Measurements from ENCODE around the gene PRR5. TPM values are rescaled to one million over a fixed set of nuclear protein-coding genes. Genes with fewer than 3 reads are reported as not detected.
"Not testable (repeated sequence)": the region's sequence is repeated elsewhere in the genome, so short reads cannot be mapped to it uniquely, and the experiment has no call there.

PRR5 gene
- total RNA-seq, 1 donor from 2014 or later, result 19.7 TPM

DNA sequence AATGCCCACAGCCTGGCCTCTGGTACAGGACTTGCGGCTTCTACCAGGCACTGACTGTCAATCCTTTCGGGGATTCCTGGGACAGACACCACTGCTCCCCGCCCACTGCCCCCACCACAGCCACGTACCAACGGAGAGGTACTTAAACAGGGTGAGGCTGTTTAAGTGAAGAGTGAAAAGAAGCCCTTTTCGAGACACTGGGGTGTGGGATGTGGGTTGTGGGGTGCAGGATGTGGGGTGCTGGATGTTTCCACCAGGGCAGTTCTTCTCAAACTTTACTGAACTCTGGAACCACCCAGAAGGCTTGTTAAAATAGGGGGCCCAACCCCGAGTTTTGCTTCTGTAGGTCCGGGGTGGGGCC, 34.2 kb upstream of the PRR5 start:
- peak overlapping the region; percentile 83 for H3K4me3 Mint-ChIP-seq
- H3K4me1 Mint-ChIP-seq (ENCODE audit: low read depth), result peaks cover 58% of the 10 kb centered on the region
- peaks cover 14% of the 10 kb centered on the region for H3K27me3 Mint-ChIP-seq (ENCODE audit: insufficient read depth)
- peaks cover 2% of the 10 kb centered on the region for H3K36me3 Mint-ChIP-seq (ENCODE audit: low read depth)
- H3K27ac Mint-ChIP-seq, result peak overlapping the region; percentile 85
- H3K9me3 Mint-ChIP-seq, result no peaks in the 10 kb centered on the region
- DNase-seq (ENCODE audit: low spot score), result peak; percentile 75
- intact Hi-C loops (cut with micrococcal nuclease), result loop anchor here (1.0 kb wide), 2 partner anchors 17 to 34 kb away; partner anchors contain the start of gene PRR5

DNA sequence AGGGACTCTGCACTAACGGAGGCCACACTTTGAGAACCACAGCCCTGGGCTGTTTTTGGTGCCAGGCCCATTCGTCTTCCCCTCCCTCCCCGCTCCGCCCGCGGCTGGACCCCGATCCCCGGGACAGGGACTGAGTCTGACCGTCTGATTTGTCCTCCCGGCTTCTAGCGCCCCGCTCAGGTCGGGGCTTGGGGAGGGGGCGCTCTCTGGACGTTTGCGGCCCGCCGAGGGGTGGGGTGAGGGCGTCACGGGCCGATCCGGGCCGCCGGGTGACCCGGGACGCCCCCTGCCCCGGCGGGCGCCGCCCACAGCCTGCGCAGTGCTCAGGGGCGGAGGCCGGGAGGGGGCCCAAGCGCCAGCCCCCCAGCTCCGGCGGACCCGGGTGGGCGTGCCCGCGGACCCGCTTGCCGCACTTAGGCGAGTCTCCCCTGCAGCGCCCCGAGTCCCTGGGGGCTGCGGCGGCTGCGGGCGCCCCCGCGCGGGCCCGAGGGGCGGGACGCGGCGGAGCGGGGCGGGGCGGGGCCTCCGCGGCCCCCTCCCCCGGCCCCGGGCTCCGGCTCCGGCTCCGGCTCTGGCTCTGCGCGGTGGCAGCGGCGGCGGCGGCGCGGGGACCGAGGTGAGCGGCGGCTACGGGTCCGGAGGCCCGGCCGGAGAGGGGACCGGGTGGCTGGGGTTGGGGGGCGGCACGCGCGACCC, 33.7 kb upstream of the PRR5 start:
- H3K4me3 Mint-ChIP-seq, result peak overlapping the region; percentile 83
- peak overlapping the region; percentile 85 for H3K27ac Mint-ChIP-seq
- H3K9me3 Mint-ChIP-seq, result no peaks in the 10 kb centered on the region
- peaks cover 16% of the 10 kb centered on the region for H3K27me3 Mint-ChIP-seq (ENCODE audit: insufficient read depth)
- intact Hi-C loops (cut with micrococcal nuclease), result loop anchor here (1.0 kb wide), 2 partner anchors 17 to 34 kb away; partner anchors contain the start of gene PRR5
- H3K4me1 Mint-ChIP-seq (ENCODE audit: low read depth), result peaks cover 57% of the 10 kb centered on the region
- H3K36me3 Mint-ChIP-seq (ENCODE audit: low read depth), result peaks cover 2% of the 10 kb centered on the region
- peak; percentile 41 for DNase-seq (ENCODE audit: low spot score)

DNA sequence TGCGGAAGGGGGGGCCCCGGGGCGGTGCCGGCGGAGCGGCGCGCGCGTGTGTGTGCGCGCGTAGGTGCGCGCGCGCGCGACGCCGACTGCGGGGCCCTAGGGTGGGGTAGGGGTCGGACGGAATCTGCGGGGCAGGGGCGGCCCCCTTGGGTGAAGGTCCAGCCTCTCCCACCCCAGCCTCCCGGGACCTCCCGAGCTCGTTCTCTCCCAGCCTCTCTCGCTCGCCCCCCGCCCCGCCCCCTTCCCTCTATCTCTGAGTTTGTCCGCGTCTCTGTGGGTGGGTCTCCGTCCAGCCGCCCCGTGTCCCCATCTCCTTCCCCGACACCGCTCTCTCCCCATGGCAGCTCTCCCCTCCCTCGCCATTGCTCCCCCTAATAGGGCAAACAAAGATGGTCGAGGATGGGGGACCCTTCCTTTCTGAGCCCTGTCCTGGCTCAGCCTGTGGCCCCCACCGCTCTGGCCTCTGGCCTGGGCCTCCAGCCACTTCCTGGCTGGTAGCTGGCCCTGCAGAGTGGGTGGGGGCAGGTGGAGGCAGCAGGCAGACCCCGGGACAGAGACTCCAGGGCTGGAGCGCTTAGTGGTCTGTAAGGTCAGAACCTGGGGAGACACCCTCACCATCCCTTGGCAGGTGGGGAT, 33.0 kb upstream of the PRR5 start:
- intact Hi-C loops (cut with micrococcal nuclease), result loop anchor here (1.0 kb wide), 2 partner anchors 16 to 33 kb away; partner anchors contain the start of gene PRR5
- no peak for DNase-seq (ENCODE audit: low spot score)
- peaks cover 2% of the 10 kb centered on the region for H3K36me3 Mint-ChIP-seq (ENCODE audit: low read depth)
- peak overlapping the region; percentile 78 for H3K4me3 Mint-ChIP-seq
- peak overlapping the region; percentile 44 for H3K27ac Mint-ChIP-seq
- peaks cover 18% of the 10 kb centered on the region for H3K27me3 Mint-ChIP-seq (ENCODE audit: insufficient read depth)
- H3K9me3 Mint-ChIP-seq, result no peaks in the 10 kb centered on the region
- peaks cover 51% of the 10 kb centered on the region for H3K4me1 Mint-ChIP-seq (ENCODE audit: low read depth)

DNA sequence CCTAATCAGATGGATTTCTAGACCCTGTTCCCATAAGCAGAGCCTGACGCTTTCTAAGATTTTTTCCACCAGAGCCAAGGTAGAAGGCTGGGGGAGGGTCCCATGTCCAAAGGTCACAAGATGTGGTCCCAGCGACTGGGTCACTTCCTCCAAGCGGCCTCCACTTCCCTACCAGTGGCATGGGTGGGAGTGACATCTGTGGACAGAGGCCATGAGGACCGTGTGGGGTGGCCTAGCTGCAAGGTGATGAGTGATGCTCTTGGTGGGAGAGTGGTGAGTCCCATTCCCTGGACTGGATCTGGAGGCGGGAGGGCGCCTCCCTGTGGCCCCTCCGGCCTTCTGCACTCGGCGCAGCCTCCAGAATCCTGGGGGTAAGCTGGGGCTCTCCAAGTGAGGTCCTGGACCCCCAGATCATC, 32.4 kb upstream of the PRR5 start:
- Mint-ChIP-seq H3K4me3 (peak overlapping the region; percentile 78), H3K27ac (no peak overlapping the region), H3K4me1 (ENCODE audit: low read depth) (peaks cover 45% of the 10 kb centered on the region), H3K9me3 (no peaks in the 10 kb centered on the region), H3K36me3 (ENCODE audit: low read depth) (peaks cover 2% of the 10 kb centered on the region), H3K27me3 (ENCODE audit: insufficient read depth) (peaks cover 18% of the 10 kb centered on the region)
- DNase-seq (ENCODE audit: low spot score), result no peak
- intact Hi-C loops (cut with micrococcal nuclease), result no loop called here

DNA sequence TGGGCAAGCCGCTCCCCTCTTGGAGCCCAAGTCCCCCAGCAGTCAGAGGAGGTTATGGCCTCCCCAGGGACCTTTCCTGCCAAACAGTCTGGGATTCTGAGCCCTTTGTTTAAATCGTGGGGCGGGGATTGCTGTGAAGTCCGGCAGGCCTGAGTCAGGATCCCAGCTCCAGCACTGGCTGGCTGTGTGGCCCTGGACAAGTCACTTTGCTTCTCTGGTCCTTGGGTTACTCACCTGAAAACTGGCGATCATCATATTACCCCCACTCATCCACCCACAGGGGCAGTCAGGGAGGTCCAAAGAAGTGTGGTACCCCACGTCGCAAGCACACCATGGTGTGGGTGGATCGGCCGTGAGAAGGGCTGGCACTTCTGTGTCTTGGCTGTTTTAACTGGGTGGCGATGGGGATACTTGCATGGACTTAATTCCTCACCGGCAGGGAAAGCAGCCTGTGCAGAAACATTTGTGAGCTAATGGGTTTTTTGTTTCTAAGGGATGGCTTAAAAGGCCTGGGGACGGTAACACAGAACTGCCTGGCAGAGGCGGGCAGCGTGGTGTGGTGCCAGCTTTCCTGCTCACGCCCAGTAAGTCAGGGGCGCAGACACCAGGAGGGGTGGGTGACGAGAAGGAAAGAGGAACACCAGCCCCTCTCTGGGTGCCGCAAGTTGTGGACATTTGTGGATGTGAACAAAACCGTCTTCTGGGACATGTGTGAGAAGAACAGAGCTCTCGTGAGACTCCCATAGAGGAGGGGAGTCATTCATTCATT, 31.6 kb upstream of the PRR5 start:
- DNase-seq (ENCODE audit: low spot score), result no peak
- Mint-ChIP-seq H3K4me1 (ENCODE audit: low read depth) (peaks cover 38% of the 10 kb centered on the region), H3K9me3 (no peaks in the 10 kb centered on the region), H3K36me3 (ENCODE audit: low read depth) (peaks cover 2% of the 10 kb centered on the region), H3K4me3 (peak overlapping the region; percentile 42), H3K27ac (no peak overlapping the region), H3K27me3 (ENCODE audit: insufficient read depth) (peaks cover 18% of the 10 kb centered on the region)
- intact Hi-C loops (cut with micrococcal nuclease), result no loop called here

DNA sequence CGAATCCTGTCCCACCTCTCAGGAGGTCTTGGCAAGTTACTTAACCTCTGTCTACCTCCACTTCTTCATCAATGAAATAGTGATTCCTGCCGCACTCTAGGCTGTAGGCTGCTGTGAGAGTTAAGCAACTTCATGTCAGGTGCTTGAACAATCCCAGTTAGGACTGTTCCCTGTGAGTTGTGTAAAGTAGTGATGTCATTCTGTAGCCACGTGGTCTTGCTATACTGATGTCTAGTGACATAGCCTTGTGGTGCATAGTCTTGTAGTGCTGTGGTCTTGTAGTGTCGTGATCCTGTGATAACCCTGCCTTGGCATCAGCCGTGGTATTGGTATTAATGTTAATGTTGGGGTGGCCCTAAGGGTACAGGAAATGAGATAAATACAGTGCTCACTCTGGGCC, 30.3 kb upstream of the PRR5 start:
- H3K4me1 Mint-ChIP-seq (ENCODE audit: low read depth), result peaks cover 25% of the 10 kb centered on the region
- no peak for DNase-seq (ENCODE audit: low spot score)
- H3K36me3 Mint-ChIP-seq (ENCODE audit: low read depth), result peaks cover 2% of the 10 kb centered on the region
- intact Hi-C loops (cut with micrococcal nuclease), result no loop called here
- no peaks in the 10 kb centered on the region for H3K9me3 Mint-ChIP-seq
- H3K27me3 Mint-ChIP-seq (ENCODE audit: insufficient read depth), result peaks cover 20% of the 10 kb centered on the region
- no peak overlapping the region for H3K27ac Mint-ChIP-seq
- H3K4me3 Mint-ChIP-seq, result no peak overlapping the region

DNA sequence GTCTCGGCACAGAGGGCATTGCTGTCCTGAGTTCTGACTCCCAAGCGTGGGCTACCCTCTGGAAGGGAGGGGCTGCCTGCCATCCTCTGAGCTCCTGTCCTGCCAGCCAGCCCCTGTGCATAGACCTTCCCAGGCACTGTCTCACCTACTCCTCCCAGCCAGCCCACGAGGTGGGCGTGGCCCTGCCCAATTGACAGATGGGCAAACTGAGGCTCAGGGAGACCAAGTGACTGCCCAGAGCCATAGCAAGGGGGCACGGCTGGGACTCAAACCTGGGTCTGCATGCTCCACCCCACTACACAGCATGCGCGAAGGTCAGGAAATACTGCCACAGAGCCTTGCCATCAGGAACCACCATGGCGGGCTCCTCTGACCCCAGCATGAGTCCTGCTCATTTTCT, 29.4 kb upstream of the PRR5 start:
- intact Hi-C loops (cut with micrococcal nuclease), result no loop called here
- Mint-ChIP-seq H3K36me3 (ENCODE audit: low read depth) (peaks cover 2% of the 10 kb centered on the region), H3K4me3 (no peak overlapping the region), H3K27me3 (ENCODE audit: insufficient read depth) (peaks cover 21% of the 10 kb centered on the region), H3K9me3 (no peaks in the 10 kb centered on the region), H3K27ac (no peak overlapping the region), H3K4me1 (ENCODE audit: low read depth) (peaks cover 18% of the 10 kb centered on the region)
- no peak for DNase-seq (ENCODE audit: low spot score)

DNA sequence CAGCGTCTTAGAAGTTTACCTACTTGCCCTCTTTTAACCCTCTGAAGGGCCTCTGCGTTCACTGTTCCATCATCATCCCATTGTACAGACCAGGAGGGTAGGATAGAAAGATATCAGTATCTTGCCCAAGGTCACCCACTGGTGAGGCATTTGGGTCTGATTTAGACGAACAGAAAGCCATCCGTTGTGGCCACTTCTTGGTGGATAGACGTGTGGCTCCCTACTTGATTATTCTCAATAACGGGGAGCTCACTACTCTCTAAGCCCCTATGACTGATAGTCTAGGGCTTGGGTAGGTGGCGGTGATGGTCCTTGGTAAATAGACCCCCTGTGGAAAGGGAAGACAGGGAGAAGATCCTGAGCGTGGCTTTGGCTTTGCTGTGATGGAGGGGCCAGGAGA, 28.6 kb upstream of the PRR5 start:
- Mint-ChIP-seq H3K36me3 (ENCODE audit: low read depth) (no peaks in the 10 kb centered on the region), H3K4me3 (no peak overlapping the region), H3K4me1 (ENCODE audit: low read depth) (peaks cover 14% of the 10 kb centered on the region), H3K9me3 (no peaks in the 10 kb centered on the region), H3K27me3 (ENCODE audit: insufficient read depth) (peaks cover 19% of the 10 kb centered on the region), H3K27ac (no peak overlapping the region)
- intact Hi-C loops (cut with micrococcal nuclease), result no loop called here
- no peak for DNase-seq (ENCODE audit: low spot score)

DNA sequence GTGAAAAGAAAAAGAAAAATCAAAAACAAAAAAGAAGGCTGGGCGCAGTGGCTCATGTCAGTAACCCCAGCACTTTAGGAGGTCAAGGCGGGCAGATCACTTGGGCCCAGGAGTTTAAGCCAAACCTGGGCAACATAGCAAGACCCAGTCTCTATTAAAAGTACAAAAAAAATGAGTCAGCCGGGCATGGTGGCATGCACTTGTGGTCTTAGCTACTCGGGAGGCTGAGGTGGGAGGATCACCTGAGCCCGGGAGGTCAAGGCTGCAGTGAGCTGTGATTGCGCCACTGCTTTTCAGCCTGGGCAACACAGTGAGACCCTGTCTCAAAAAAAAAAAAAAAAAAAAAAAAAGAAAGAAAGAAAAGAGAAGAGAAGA, 26.0 kb upstream of the PRR5 start:
- H3K27ac Mint-ChIP-seq; H3K36me3 Mint-ChIP-seq (ENCODE audit: low read depth); intact Hi-C loops (cut with micrococcal nuclease); H3K4me3 Mint-ChIP-seq; DNase-seq (ENCODE audit: low spot score); H3K9me3 Mint-ChIP-seq: not testable (repeated sequence)
- Mint-ChIP-seq H3K27me3 (ENCODE audit: insufficient read depth) (peaks cover 11% of the 10 kb centered on the region), H3K4me1 (ENCODE audit: low read depth) (peaks cover 13% of the 10 kb centered on the region)

DNA sequence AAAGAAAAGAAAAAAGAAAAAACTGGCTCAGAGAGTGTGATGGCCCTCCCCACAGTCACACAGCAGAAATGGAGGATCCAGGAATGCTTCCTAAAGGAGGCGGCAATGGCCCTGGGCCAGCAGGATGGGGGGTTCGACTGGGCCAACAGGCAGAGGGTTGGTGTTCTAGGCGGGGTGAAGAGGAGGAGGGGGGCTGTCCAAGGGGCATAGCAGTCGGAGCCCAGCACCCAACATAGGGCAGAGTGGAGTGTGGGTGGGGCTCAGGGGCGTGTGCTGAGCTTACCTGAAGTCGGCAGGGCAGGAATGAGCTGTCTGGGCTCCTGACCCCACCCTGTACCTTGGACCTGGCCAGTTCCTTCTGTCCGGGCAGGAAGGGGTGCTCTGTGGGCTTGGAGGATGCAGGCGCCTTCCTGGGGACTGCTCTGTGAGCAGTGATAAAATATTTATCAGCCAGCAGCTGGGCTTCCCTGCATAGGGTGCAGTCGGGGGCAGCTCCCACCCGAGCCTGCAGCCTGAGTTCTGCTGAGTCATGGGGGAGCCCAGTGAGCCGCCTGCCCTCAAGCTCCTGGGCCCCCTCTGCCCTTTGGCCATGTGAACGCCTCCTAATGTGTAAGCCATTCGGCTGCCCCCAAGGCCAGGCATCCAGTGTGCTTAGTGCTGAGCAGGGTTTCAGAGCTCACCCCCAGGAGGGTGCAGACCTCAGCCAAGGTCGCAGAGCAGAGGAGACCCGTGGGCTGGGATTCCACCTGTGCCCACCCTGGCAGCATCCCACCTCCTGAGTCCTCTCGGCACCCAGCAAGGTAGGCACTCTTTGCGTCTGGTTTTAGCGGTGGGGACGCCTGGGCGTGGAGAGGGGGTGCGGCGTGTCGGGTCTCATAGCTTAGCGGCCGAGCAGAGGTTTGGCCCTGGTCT, 25.3 kb upstream of the PRR5 start:
- Mint-ChIP-seq H3K9me3 (no peaks in the 10 kb centered on the region), H3K36me3 (ENCODE audit: low read depth) (no peaks in the 10 kb centered on the region), H3K4me3 (no peak overlapping the region), H3K4me1 (ENCODE audit: low read depth) (peaks cover 13% of the 10 kb centered on the region), H3K27ac (no peak overlapping the region), H3K27me3 (ENCODE audit: insufficient read depth) (peaks cover 11% of the 10 kb centered on the region)
- no peak for DNase-seq (ENCODE audit: low spot score)
- intact Hi-C loops (cut with micrococcal nuclease), result no loop called here

DNA sequence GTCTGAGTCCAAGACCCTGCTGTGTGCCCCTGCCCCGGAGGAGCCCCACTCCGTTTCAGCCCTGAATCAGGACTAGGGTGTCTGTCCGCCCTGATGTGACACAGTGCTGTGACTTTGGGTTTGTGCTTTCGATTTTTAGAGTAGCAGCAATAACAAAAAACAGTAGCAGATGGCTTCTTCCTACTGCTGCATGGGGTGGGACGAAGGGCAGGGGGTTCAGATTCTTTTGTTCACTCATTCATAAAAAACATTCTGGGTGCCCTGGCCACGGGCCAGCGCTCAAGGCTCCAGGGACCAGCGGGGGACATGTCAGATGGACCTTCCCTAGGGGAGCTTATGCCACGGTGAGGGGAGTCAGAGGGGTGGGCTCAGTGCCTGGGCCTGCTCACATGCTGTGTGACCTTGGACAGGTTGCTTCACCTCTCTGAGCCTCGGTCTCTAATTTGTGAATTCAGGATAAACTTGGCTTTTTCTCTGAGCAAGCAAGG, 24.6 kb upstream of the PRR5 start:
- intact Hi-C loops (cut with micrococcal nuclease), result no loop called here
- H3K27me3 Mint-ChIP-seq (ENCODE audit: insufficient read depth), result peaks cover 11% of the 10 kb centered on the region
- H3K9me3 Mint-ChIP-seq, result no peaks in the 10 kb centered on the region
- H3K27ac Mint-ChIP-seq, result no peak overlapping the region
- no peak overlapping the region for H3K4me3 Mint-ChIP-seq
- peaks cover 13% of the 10 kb centered on the region for H3K4me1 Mint-ChIP-seq (ENCODE audit: low read depth)
- H3K36me3 Mint-ChIP-seq (ENCODE audit: low read depth), result no peaks in the 10 kb centered on the region
- no peak for DNase-seq (ENCODE audit: low spot score)

DNA sequence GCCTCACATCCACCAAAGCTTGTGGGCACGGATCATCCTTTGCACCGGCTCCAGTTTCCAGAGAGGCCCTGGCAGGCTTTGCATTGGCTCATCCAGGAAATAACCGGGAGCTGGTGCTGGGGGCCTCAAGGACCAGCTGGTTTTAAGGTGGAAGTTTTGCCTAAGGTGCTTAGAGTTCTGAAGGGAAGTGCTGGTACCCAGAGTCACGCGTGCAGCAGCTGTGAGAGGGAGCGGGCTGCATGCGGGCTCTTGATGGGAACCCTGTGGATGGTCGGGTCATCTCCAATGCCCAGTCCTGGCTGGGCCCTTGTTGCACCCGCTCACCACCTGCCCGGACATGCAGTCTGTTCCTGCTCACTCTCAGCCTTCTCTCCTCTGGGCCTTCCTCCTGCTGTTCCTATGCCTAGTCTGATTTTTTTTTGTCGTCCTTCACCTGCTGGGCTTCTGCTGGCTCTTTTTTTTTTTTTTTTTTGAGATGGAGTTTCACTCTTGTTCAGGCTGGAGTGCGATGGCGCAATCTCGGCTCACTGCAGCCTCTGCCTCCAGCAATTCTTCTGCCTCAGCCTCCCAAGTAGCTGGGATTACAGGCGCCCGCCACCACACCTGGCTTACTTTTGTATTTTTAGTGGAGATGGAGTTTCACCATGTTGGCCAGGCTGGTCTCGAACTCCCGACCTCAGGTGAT, 24.0 kb upstream of the PRR5 start:
- Mint-ChIP-seq H3K4me1 (ENCODE audit: low read depth) (peaks cover 19% of the 10 kb centered on the region), H3K27me3 (ENCODE audit: insufficient read depth) (peaks cover 11% of the 10 kb centered on the region), H3K4me3 (no peak overlapping the region), H3K36me3 (ENCODE audit: low read depth) (no peaks in the 10 kb centered on the region), H3K27ac (no peak overlapping the region), H3K9me3 (no peaks in the 10 kb centered on the region)
- no peak for DNase-seq (ENCODE audit: low spot score)
- intact Hi-C loops (cut with micrococcal nuclease), result no loop called here
